Activated T-cell treated with anti-CD3 and anti-CD28 coated beads, Interleukin-2, amount 50 U/mL, for 24 hours (primary cell): ENCODE results near the gene GPC6.

ENCODE experiments used
- DNase-seq: peaks from one replicate; pipeline ENCODE4 v3.0.0-alpha.2; 2020
- H3K27ac Mint-ChIP-seq: 2 replicates; pipeline ENCODE4 v1.8.0; 2020; ENCODE audit warnings: mild to moderate bottlenecking, mixed read lengths
- H3K27me3 Mint-ChIP-seq: 2 replicates; pipeline ENCODE4 v1.8.0; 2020; ENCODE audit warnings: mixed read lengths
- H3K36me3 Mint-ChIP-seq: 2 replicates; pipeline ENCODE4 v1.8.0; 2020; ENCODE audit warnings: low read depth, mixed read lengths
- H3K4me1 Mint-ChIP-seq: 2 replicates; pipeline ENCODE4 v1.8.0; 2020; ENCODE audit warnings: low read depth, mixed read lengths
- H3K4me3 Mint-ChIP-seq: 2 replicates; pipeline ENCODE4 v1.8.0; 2020; ENCODE audit warnings: mild to moderate bottlenecking, moderate library complexity, mixed read lengths
- H3K9me3 Mint-ChIP-seq: 2 replicates; pipeline ENCODE4 v1.8.0; 2020; ENCODE audit warnings: mixed read lengths

Gene GPC6

GRCh38 chr13:93341517-93341916 lies 114.9 kb downstream of the GPC6 start:
- Mint-ChIP-seq H3K36me3 (no peaks in the 10 kb centered on the region), H3K9me3 (peaks cover 3% of the 10 kb centered on the region), H3K4me1 (no peaks in the 10 kb centered on the region), H3K27ac (no peak overlapping the region), H3K4me3 (no peak overlapping the region), H3K27me3 (no peaks in the 10 kb centered on the region)
- DNase-seq = no peak

GRCh38 chr13:93343097-93343496 lies 116.5 kb downstream of the GPC6 start:
- DNase-seq = no peak
- H3K36me3 Mint-ChIP-seq = no peaks in the 10 kb centered on the region
- H3K4me1 Mint-ChIP-seq = no peaks in the 10 kb centered on the region
- no peak overlapping the region for H3K4me3 Mint-ChIP-seq
- H3K27me3 Mint-ChIP-seq = no peaks in the 10 kb centered on the region
- peaks cover 3% of the 10 kb centered on the region for H3K9me3 Mint-ChIP-seq
- H3K27ac Mint-ChIP-seq = no peak overlapping the region

- no peak overlapping the region for H3K27ac Mint-ChIP-seq
- peaks cover 3% of the 10 kb centered on the region for H3K9me3 Mint-ChIP-seq
- no peaks in the 10 kb centered on the region for H3K4me1 Mint-ChIP-seq
- no peak for DNase-seq
- no peaks in the 10 kb centered on the region for H3K36me3 Mint-ChIP-seq
- H3K4me3 Mint-ChIP-seq = no peak overlapping the region
- H3K27me3 Mint-ChIP-seq = no peaks in the 10 kb centered on the region
Observed at GRCh38 chr13:93344048-93344705, 117.6 kb downstream of the GPC6 start.

GRCh38 chr13:93345024-93345423 lies 118.4 kb downstream of the GPC6 start:
- Mint-ChIP-seq H3K27me3 (no peaks in the 10 kb centered on the region), H3K9me3 (peaks cover 3% of the 10 kb centered on the region), H3K4me3 (no peak overlapping the region), H3K36me3 (no peaks in the 10 kb centered on the region), H3K4me1 (no peaks in the 10 kb centered on the region), H3K27ac (no peak overlapping the region)
- no peak for DNase-seq

- no peak for DNase-seq
- Mint-ChIP-seq H3K4me3 (no peak overlapping the region), H3K9me3 (peaks cover 3% of the 10 kb centered on the region), H3K36me3 (no peaks in the 10 kb centered on the region), H3K27me3 (no peaks in the 10 kb centered on the region), H3K4me1 (no peaks in the 10 kb centered on the region), H3K27ac (no peak overlapping the region)
Observed at GRCh38 chr13:93345770-93346169, 119.2 kb downstream of the GPC6 start.

GRCh38 chr13:93352616-93353015 lies 126.0 kb downstream of the GPC6 start:
- Mint-ChIP-seq H3K4me3 (no peak overlapping the region), H3K4me1 (no peaks in the 10 kb centered on the region), H3K27ac (no peak overlapping the region), H3K9me3 (no peaks in the 10 kb centered on the region), H3K27me3 (no peaks in the 10 kb centered on the region), H3K36me3 (no peaks in the 10 kb centered on the region)
- DNase-seq = no peak

- Mint-ChIP-seq H3K4me1 (no peaks in the 10 kb centered on the region), H3K36me3 (no peaks in the 10 kb centered on the region), H3K4me3 (no peak overlapping the region), H3K9me3 (no peaks in the 10 kb centered on the region), H3K27me3 (no peaks in the 10 kb centered on the region), H3K27ac (no peak overlapping the region)
- no peak for DNase-seq
Observed at GRCh38 chr13:93355094-93355493, 128.5 kb downstream of the GPC6 start.

- no peaks in the 10 kb centered on the region for H3K27me3 Mint-ChIP-seq
- no peaks in the 10 kb centered on the region for H3K4me1 Mint-ChIP-seq
- DNase-seq = no peak
Observed at GRCh38 chr13:93356469-93356868, 129.9 kb downstream of the GPC6 start.

GRCh38 chr13:93360021-93360420 lies 133.4 kb downstream of the GPC6 start:
- Mint-ChIP-seq H3K4me3 (no peak overlapping the region), H3K36me3 (no peaks in the 10 kb centered on the region), H3K9me3 (peaks cover 4% of the 10 kb centered on the region), H3K27ac (no peak overlapping the region), H3K4me1 (no peaks in the 10 kb centered on the region), H3K27me3 (no peaks in the 10 kb centered on the region)
- DNase-seq = no peak

More at GRCh38 chr13:93356469-93356868, 129.9 kb downstream of the GPC6 start:
- H3K4me3 Mint-ChIP-seq = no peak overlapping the region
- no peak overlapping the region for H3K27ac Mint-ChIP-seq
- no peaks in the 10 kb centered on the region for H3K36me3 Mint-ChIP-seq
- H3K9me3 Mint-ChIP-seq = no peaks in the 10 kb centered on the region

- H3K4me1 Mint-ChIP-seq = no peaks in the 10 kb centered on the region
- no peak overlapping the region for H3K27ac Mint-ChIP-seq
- H3K4me3 Mint-ChIP-seq = no peak overlapping the region
- no peaks in the 10 kb centered on the region for H3K27me3 Mint-ChIP-seq
- H3K36me3 Mint-ChIP-seq = no peaks in the 10 kb centered on the region
- no peak for DNase-seq
- H3K9me3 Mint-ChIP-seq = peaks cover 4% of the 10 kb centered on the region
Observed at GRCh38 chr13:93361703-93362102, 135.1 kb downstream of the GPC6 start.

GRCh38 chr13:93364166-93364565 lies 137.6 kb downstream of the GPC6 start:
- peaks cover 4% of the 10 kb centered on the region for H3K9me3 Mint-ChIP-seq
- H3K27ac Mint-ChIP-seq = no peak overlapping the region
- no peak overlapping the region for H3K4me3 Mint-ChIP-seq
- no peak for DNase-seq
- no peaks in the 10 kb centered on the region for H3K36me3 Mint-ChIP-seq
- H3K27me3 Mint-ChIP-seq = no peaks in the 10 kb centered on the region
- no peaks in the 10 kb centered on the region for H3K4me1 Mint-ChIP-seq

GRCh38 chr13:93368296-93368695 lies 141.7 kb downstream of the GPC6 start:
- no peak overlapping the region for H3K4me3 Mint-ChIP-seq
- DNase-seq = no peak
- no peaks in the 10 kb centered on the region for H3K36me3 Mint-ChIP-seq
- H3K4me1 Mint-ChIP-seq = no peaks in the 10 kb centered on the region
- peaks cover 4% of the 10 kb centered on the region for H3K9me3 Mint-ChIP-seq
- no peaks in the 10 kb centered on the region for H3K27me3 Mint-ChIP-seq
- no peak overlapping the region for H3K27ac Mint-ChIP-seq

GRCh38 chr13:93368718-93369117 lies 142.1 kb downstream of the GPC6 start:
- Mint-ChIP-seq H3K27me3 (no peaks in the 10 kb centered on the region), H3K9me3 (peaks cover 4% of the 10 kb centered on the region), H3K36me3 (no peaks in the 10 kb centered on the region), H3K4me1 (no peaks in the 10 kb centered on the region), H3K27ac (no peak overlapping the region), H3K4me3 (no peak overlapping the region)
- no peak for DNase-seq

GRCh38 chr13:93372856-93373255 lies 146.2 kb downstream of the GPC6 start:
- no peaks in the 10 kb centered on the region for H3K9me3 Mint-ChIP-seq
- no peaks in the 10 kb centered on the region for H3K36me3 Mint-ChIP-seq
- no peak for DNase-seq
- no peaks in the 10 kb centered on the region for H3K4me1 Mint-ChIP-seq
- no peak overlapping the region for H3K27ac Mint-ChIP-seq
- H3K27me3 Mint-ChIP-seq = no peaks in the 10 kb centered on the region
- H3K4me3 Mint-ChIP-seq = no peak overlapping the region

- Mint-ChIP-seq H3K9me3 (no peaks in the 10 kb centered on the region), H3K36me3 (no peaks in the 10 kb centered on the region), H3K4me1 (no peaks in the 10 kb centered on the region), H3K27me3 (no peaks in the 10 kb centered on the region), H3K4me3 (no peak overlapping the region), H3K27ac (no peak overlapping the region)
- DNase-seq = no peak
Observed at GRCh38 chr13:93375491-93375890, 148.9 kb downstream of the GPC6 start.

GRCh38 chr13:93377196-93377595 lies 150.6 kb downstream of the GPC6 start:
- H3K36me3 Mint-ChIP-seq = no peaks in the 10 kb centered on the region
- no peaks in the 10 kb centered on the region for H3K9me3 Mint-ChIP-seq
- no peak overlapping the region for H3K4me3 Mint-ChIP-seq
- no peak for DNase-seq
- no peak overlapping the region for H3K27ac Mint-ChIP-seq
- H3K27me3 Mint-ChIP-seq = no peaks in the 10 kb centered on the region
- H3K4me1 Mint-ChIP-seq = no peaks in the 10 kb centered on the region
